ENCODE data around the gene SMU1.

DNA sequence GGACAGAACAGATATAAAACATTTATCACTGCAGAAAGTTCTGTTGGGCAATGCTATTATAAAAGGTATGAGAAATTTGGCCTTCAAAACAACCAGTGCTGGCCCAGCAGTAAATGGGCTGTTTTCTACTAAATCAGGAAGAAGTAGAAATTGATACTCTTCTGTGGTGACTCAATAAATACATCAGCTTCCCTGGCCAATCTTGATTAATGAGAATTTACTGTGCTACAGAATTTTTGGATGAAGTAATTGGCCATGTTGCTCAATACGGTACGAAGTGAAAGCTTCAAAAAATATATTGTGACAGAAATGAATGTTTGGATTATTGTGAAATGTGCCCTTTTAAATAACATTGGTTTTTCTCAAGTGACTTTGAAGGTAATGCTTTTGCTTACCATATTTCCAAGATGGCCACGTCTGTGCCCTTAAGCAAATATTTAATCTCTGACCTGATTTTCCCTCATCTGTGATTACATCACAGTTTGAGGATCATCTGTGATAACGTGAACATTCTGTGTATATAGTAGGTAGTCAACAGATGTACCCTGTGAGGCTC is 47.2 kb downstream of the SMU1 start:
- TF ChIP-seq, protein P1, sequence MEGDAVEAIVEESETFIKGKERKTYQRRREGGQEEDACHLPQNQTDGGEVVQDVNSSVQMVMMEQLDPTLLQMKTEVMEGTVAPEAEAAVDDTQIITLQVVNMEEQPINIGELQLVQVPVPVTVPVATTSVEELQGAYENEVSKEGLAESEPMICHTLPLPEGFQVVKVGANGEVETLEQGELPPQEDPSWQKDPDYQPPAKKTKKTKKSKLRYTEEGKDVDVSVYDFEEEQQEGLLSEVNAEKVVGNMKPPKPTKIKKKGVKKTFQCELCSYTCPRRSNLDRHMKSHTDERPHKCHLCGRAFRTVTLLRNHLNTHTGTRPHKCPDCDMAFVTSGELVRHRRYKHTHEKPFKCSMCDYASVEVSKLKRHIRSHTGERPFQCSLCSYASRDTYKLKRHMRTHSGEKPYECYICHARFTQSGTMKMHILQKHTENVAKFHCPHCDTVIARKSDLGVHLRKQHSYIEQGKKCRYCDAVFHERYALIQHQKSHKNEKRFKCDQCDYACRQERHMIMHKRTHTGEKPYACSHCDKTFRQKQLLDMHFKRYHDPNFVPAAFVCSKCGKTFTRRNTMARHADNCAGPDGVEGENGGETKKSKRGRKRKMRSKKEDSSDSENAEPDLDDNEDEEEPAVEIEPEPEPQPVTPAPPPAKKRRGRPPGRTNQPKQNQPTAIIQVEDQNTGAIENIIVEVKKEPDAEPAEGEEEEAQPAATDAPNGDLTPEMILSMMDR (conservative IDR thresholded peaks at IDR 0.05 in 1 of 2, IDR thresholded peaks at IDR 0.05 in 1 of 2; ENCODE audit: extremely low read depth in 1 of 2, insufficient read depth in 1 of 2, low read depth in 1 of 2, low read length in 2 of 2): no peak
- no peak for TF ChIP-seq EZH2 (IDR thresholded peaks at IDR 0.05; ENCODE audit: borderline replicate concordance, low read length)

Measured in mammary epithelial cell (primary cell).